Sigmoid colon (tissue), 4 donors: Measurements from ENCODE around the gene POLR1C.

Source experiments
- CTCF ChIP-seq, 4 experiments: fragments of 450-650 bp in 3 of 4; fragments of 200-600 bp in 1 of 4; IDR thresholded peaks; one replicate each; pipeline ENCODE4 v1.5.1; 2016 to 2019; ENCODE audit warnings: antibody characterized with exemption in 4 of 4, mild to moderate bottlenecking in 3 of 4, moderate library complexity in 2 of 4
- EP300 ChIP-seq, 4 donors: sonication (generic); formaldehyde crosslinking; IDR thresholded peaks; one replicate each; pipeline ENCODE4 v1.6.1; 2017; ENCODE audit warnings: antibody characterized with exemption in 4 of 4
- POLR2AphosphoS5 ChIP-seq, 4 donors: sonication (generic); formaldehyde crosslinking; IDR thresholded peaks; one replicate each; pipeline ENCODE4 v1.6.1; 2017; ENCODE audit warnings: antibody characterized with exemption in 4 of 4

GRCh38 chr6:43471399-43471798, 45.5 kb upstream of the POLR1C start:
- TF ChIP-seq CTCF (IDR thresholded peaks at IDR 0.05) (no peak), EP300 (IDR thresholded peaks at IDR 0.05) (no peak), POLR2AphosphoS5 (IDR thresholded peaks at IDR 0.05) (no peak)
